Measurements from ENCODE around the gene ACD. TPM values are rescaled to one million over a fixed set of nuclear protein-coding genes. Genes with fewer than 3 reads are reported as not detected.

ACD gene
- total RNA-seq, 1 experiment from 2014 or later = 46.1 TPM

- Histone ChIP-seq H3K4me3 (ENCODE audit: low read depth, low read length) (no peak overlapping the region), H3K9me3 (no peaks in the 10 kb centered on the region), H3K27me3 (replicated peaks; ENCODE audit: control insufficient read depth, insufficient read depth, low read length) (no peaks in the 10 kb centered on the region), H3K36me3 (ENCODE audit: control insufficient read depth, insufficient read depth, low read length) (no peaks in the 10 kb centered on the region), H3K4me1 (peaks cover 10% of the 10 kb centered on the region)
- Mint-ChIP-seq H3K36me3 (ENCODE audit: insufficient read depth, unreplicated experiment) (peaks cover 27% of the 10 kb centered on the region), H3K9me3 (ENCODE audit: unreplicated experiment) (no peaks in the 10 kb centered on the region), H3K4me1 (ENCODE audit: low read depth, unreplicated experiment) (no peaks in the 10 kb centered on the region), H3K27ac (ENCODE audit: unreplicated experiment) (no peak overlapping the region), H3K27me3 (ENCODE audit: insufficient read depth, unreplicated experiment) (no peaks in the 10 kb centered on the region), H3K4me3 (ENCODE audit: unreplicated experiment) (no peak overlapping the region)
- CTCF ChIA-PET = interaction anchor here (0.6 to 6.3 kb wide), 3 partner anchors 55 to 144 kb away, joined by 3 to 60 read pairs (median 4); partner anchors contain the start of gene RANBP10
- intact Hi-C loops (cut with micrococcal nuclease; ENCODE audit: unreplicated experiment) = no loop called here
- no peak for DNase-seq
- TF ChIP-seq, protein P1, sequence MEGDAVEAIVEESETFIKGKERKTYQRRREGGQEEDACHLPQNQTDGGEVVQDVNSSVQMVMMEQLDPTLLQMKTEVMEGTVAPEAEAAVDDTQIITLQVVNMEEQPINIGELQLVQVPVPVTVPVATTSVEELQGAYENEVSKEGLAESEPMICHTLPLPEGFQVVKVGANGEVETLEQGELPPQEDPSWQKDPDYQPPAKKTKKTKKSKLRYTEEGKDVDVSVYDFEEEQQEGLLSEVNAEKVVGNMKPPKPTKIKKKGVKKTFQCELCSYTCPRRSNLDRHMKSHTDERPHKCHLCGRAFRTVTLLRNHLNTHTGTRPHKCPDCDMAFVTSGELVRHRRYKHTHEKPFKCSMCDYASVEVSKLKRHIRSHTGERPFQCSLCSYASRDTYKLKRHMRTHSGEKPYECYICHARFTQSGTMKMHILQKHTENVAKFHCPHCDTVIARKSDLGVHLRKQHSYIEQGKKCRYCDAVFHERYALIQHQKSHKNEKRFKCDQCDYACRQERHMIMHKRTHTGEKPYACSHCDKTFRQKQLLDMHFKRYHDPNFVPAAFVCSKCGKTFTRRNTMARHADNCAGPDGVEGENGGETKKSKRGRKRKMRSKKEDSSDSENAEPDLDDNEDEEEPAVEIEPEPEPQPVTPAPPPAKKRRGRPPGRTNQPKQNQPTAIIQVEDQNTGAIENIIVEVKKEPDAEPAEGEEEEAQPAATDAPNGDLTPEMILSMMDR (IDR thresholded peaks at IDR 0.05; ENCODE audit: insufficient read depth in 1 of 2, low read depth in 1 of 2, low read length in 1 of 2, severe bottlenecking in 1 of 2, unreplicated experiment in 1 of 2) = no peak
- POLR2A ChIA-PET = no interaction called here
- BruUV-seq (replicated peaks) = no TSS peak
Observed at GRCh38 chr16:67664871-67665270, 4.8 kb upstream of the ACD start.

DNA sequence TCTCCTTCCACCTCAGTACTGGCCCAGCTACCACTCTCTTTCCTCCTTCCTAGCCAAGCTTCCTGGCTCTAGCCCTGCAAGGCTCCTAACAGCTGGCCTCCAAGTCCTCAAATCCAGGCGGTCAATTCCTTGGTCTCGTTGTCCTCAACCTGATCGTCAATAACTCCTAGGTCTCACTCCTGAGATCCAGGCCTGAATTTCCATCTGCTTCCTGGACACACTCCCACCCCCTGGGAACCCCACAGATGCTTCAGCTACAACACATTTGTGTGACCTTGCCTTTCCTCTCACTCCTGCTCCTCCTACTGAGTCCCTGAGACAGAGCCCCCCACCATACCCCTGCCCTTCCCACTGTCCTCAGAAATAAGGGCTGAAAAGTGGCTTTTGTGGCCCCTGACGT lies 4.2 kb upstream of the ACD start:
- Histone ChIP-seq H3K4me3 (ENCODE audit: low read depth, low read length) (no peak overlapping the region), H3K9me3 (no peaks in the 10 kb centered on the region), H3K27me3 (replicated peaks; ENCODE audit: control insufficient read depth, insufficient read depth, low read length) (no peaks in the 10 kb centered on the region), H3K36me3 (ENCODE audit: control insufficient read depth, insufficient read depth, low read length) (no peaks in the 10 kb centered on the region), H3K4me1 (peaks cover 11% of the 10 kb centered on the region)
- BruUV-seq (replicated peaks) = no TSS peak
- peak in 1 of 2 experiments; percentile 19 for DNase-seq
- Mint-ChIP-seq H3K4me3 (ENCODE audit: unreplicated experiment) (no peak overlapping the region), H3K27ac (ENCODE audit: unreplicated experiment) (no peak overlapping the region), H3K27me3 (ENCODE audit: insufficient read depth, unreplicated experiment) (no peaks in the 10 kb centered on the region), H3K36me3 (ENCODE audit: insufficient read depth, unreplicated experiment) (peaks cover 33% of the 10 kb centered on the region), H3K9me3 (ENCODE audit: unreplicated experiment) (no peaks in the 10 kb centered on the region), H3K4me1 (ENCODE audit: low read depth, unreplicated experiment) (no peaks in the 10 kb centered on the region)
- CTCF ChIA-PET = interaction anchor here (0.9 to 6.3 kb wide), 3 partner anchors 143 to 201 kb away, joined by 3 to 60 read pairs (median 8); no protein-coding TSS in a partner anchor
- intact Hi-C loops (cut with micrococcal nuclease; ENCODE audit: unreplicated experiment) = no loop called here
- POLR2A ChIA-PET = no interaction called here
- TF ChIP-seq, protein P1 (IDR thresholded peaks at IDR 0.05; ENCODE audit: insufficient read depth in 1 of 2, low read depth in 1 of 2, low read length in 1 of 2, severe bottlenecking in 1 of 2, unreplicated experiment in 1 of 2) = no peak

DNA sequence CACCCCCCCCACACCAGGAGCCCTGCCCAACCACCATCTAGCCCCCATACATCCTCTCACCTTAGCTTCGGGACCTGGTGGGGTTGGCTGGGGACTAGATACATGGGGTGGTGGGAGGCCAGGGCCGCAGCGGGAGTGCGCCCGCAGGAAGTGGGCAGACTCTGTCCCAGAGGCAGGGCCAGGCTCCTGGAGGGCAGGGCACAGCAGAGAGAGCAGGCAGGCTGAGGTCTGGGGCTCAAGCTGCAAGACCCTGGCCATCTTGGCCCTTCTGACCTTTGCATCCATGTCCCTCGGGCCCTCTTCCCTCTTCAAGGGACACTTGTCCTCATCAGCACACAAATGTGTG lies 3.8 kb upstream of the ACD start:
- Mint-ChIP-seq H3K27me3 (ENCODE audit: insufficient read depth, unreplicated experiment) (no peaks in the 10 kb centered on the region), H3K4me3 (ENCODE audit: unreplicated experiment) (no peak overlapping the region), H3K27ac (ENCODE audit: unreplicated experiment) (no peak overlapping the region), H3K4me1 (ENCODE audit: low read depth, unreplicated experiment) (no peaks in the 10 kb centered on the region), H3K36me3 (ENCODE audit: insufficient read depth, unreplicated experiment) (peaks cover 37% of the 10 kb centered on the region), H3K9me3 (ENCODE audit: unreplicated experiment) (no peaks in the 10 kb centered on the region)
- no peaks in the 10 kb centered on the region for H3K9me3 ChIP-seq
- H3K4me3 ChIP-seq (ENCODE audit: low read depth, low read length) = no peak overlapping the region
- BruUV-seq (replicated peaks) = no TSS peak
- POLR2A ChIA-PET = no interaction called here
- DNase-seq = peak in 1 of 2 experiments; percentile 33
- H3K4me1 ChIP-seq = peaks cover 15% of the 10 kb centered on the region
- CTCF ChIA-PET = interaction anchor here (0.9 to 6.3 kb wide), 3 partner anchors 143 to 202 kb away, joined by 3 to 60 read pairs (median 8); no protein-coding TSS in a partner anchor
- H3K27me3 ChIP-seq (replicated peaks; ENCODE audit: control insufficient read depth, insufficient read depth, low read length) = no peaks in the 10 kb centered on the region
- no peaks in the 10 kb centered on the region for H3K36me3 ChIP-seq (ENCODE audit: control insufficient read depth, insufficient read depth, low read length)
- TF ChIP-seq, protein P1 (IDR thresholded peaks at IDR 0.05; ENCODE audit: insufficient read depth in 1 of 2, low read depth in 1 of 2, low read length in 1 of 2, severe bottlenecking in 1 of 2, unreplicated experiment in 1 of 2) = no peak
- intact Hi-C loops (cut with micrococcal nuclease; ENCODE audit: unreplicated experiment) = no loop called here
